Suppressor macrophage treated with lipopolysaccharide for 1 hour (primary cell): ENCODE results near the gene ADPGK.
"Not testable (repeated sequence)": the region's sequence is repeated elsewhere in the genome, so short reads cannot be mapped to it uniquely, and the experiment has no call there.

Source experiments
- DNase-seq, 3 donors: peaks; one replicate each; pipeline ENCODE4 v3.0.0-alpha.2; 2020 to 2022

Gene ADPGK

DNA sequence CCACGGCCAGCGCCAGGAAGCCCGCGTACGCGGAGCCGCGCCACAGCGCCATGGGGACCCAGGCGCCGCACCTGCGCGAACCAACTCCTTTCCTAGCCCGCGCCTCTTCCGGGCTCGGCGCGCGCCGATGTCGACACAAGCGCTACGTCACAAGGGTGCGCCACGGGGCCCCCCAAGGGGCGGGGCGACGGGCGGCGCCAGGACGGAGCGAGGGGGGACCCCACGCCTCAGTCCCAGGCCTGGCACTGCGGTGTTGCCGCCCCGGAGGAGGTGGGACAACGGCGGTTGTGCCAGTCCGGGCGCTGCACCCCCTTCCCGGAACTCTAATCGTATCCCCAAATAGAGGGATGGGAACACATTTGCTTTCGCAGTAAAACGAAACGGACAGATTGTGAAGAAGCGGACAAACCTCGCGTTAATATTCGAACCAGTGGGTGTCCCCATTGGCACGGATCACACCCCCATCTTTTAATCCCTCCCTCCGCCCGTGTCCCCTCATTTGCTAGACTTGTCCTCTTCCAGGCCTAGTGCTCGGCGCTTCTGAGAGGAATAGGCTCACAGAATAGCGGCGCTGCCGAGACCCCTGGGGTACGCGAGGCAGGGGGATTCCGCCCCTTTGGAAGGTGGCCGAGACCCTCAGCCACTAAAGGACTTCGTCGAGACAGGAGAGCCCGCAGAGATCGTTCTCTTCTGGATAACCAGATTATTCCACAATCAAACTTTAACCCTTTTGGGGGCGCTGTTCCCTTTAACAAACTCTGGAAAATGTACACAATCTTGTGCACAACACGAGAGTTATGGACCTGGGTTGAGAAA lies at the start of gene ADPGK:
TSS of gene ADPGK (minus strand) at position 119 of the 816 bp plus-strand sequence. CDS start at position 52, 67 bp downstream.
- peak; percentile 95 to 98 (median 96) for DNase-seq

DNA sequence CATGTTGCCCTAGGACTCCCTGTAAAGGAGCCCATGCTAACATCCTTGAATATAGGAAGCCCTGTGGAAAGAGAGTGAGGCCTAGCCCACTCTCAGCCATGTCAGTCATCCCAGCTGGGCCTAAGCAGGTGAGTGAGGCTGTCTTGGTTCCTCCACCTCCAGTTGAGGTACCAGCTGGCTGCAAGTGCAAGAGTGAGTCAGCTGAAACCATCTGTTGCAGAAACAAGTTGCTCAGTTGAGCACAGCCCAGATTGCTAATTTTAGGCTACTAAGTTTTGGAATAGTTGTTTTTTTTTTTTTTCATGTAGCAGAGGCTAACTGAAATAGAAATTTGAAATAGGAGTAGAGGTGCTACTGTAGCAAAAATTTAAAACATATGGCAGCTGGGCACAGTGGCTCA lies 43.7 kb upstream of the ADPGK start:
- no peak for DNase-seq

DNA sequence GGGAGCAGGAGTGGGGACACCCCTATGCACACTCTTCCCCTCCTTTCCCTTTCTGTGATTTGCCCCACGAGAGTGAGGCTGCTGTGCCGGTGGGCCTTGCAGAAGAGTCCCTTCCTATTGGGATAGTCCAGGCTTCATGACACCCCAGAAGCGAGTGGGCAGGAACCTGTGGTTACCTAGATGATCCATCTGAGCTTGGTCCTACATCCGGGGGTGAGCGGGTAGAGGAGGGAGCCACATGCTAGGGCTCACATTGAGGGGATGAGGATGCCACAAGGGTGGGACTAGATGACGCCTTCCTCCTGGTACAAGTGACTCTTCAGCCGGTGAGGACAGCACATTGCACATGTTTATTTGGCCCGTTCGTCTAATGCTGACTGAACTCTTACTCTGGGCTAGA lies 43.1 kb upstream of the ADPGK start:
- no peak for DNase-seq

DNA sequence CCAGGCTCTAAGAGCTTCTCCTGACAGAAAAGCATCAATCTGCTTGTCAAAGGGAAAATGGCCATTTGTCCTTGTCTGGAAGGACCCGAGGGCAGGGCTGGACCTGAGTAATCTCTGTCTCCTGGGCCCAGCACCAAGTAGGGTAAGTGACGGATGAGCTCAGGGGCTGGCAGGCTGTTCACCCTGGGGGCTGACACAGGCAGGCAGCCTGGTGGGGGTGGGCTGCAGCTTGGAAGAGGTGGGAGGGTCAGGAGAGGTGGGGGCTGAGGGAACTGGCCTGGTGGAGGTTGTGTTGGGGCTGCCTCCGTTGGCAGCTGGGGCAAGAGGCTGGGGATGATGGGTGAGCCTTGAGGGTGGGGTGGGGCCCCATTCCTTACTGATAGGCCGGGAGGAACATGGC lies 42.3 kb upstream of the ADPGK start:
- DNase-seq = no peak

DNA sequence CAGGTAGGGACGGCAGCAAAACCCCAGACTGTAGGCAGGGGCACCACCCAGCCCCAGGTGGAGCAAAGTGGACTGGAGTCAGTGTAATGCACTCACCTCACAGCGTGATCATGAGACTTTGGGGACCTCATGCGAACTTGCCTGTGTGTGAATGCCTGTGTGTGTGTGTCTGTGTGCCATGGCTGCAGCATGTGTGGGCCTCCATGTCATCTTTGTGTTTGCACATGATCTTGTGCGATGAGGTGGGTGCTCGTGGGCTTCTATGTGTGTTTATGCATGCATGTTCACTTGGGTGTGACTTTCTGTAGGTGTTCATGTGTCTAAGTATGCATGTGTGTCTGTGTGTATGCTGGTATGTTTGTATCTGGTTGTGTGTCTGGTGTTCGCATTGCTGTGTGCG lies 41.2 kb upstream of the ADPGK start:
- no peak for DNase-seq

DNA sequence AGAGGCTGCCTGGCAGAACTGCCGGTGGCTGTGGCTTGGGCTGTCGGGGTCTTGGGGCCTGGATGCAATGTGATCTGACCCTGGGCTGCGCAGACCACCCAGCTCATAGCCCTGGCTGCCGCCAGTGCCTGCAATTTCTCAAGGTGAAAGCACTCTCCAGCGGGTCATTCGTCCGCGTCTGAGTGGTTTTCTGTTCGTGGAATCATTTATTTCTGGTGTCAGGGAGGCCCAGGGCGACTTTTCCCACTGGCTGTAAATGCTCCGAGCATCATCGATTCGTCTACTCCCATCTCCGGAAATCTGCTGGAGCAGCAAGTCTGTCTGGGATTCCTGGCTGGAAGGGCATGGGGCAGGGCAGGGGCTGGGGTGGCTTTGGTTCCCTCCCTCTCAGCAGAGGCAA lies 40.6 kb upstream of the ADPGK start:
- DNase-seq = no peak

DNA sequence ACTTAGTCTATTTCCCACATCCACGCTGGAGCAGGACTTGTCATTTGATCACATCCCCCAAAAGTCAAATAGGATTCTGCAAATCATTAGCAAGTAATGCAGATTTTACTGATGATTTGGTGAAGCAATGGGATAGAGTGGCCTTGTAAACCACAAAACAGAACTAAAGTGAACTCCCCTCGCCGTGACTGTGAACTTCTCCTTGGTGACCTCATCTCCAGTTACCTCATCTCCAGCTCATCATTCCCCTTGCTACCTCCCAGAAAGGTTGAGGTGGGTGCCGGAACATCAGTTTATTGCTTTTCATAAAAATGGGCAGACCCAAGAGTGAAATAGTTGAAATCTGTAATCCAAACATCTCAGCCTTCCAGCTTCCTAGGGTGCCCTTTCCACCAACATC lies 36.7 kb upstream of the ADPGK start:
- DNase-seq = peak; percentile 43 to 54 (median 51)

DNA sequence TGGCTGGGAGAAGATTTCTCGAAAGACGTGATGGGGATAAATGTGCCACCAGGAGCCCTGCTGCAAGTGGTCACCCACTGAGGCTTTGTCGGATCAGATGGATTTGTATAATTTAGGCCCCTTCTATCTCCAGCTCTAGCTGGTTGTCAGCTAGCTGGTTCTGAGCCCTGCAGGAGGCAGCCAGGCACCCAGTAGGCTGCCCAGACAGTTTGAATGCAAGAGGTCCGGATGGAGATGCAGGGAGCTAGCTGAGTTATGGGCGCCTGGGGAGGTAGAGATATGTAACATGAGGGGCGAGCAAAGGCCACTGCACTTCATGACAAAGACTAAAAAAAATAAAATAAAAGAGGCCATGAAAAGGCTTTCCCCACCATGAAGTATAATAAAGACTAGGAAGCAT lies 35.1 kb upstream of the ADPGK start:
- DNase-seq = no peak

DNA sequence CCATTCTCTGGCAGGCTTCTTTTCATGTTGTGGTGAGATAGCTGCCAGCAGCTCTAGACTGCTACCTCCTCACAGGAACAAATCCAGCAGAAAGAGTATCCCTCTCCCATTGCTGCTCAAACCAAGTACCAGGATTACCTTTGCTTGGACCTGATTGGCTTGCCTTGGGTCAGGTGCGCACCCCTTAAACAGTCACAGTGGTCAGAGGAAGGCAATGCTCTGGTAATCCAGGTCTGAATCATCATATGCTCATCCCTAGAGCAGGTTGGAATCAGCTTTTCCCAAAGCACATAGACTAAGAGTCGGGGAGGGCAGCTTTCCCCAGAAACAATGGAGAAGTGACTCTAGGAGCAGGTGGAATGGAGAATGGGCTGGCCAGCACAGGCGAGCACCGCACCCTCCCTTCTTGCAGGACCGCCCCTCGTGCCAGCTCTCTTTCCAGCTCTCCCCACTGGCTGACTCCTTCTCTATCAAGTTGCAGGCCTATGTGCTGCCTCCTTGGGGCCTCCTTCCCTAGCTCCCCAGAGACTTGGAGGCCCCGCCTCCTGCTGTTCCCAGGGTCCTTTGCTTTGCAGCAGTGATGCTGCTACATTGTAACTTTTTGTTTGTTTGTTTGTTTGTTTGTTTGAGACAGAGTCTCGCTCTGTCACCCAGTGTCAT lies 29.9 kb upstream of the ADPGK start:
- no peak for DNase-seq

DNA sequence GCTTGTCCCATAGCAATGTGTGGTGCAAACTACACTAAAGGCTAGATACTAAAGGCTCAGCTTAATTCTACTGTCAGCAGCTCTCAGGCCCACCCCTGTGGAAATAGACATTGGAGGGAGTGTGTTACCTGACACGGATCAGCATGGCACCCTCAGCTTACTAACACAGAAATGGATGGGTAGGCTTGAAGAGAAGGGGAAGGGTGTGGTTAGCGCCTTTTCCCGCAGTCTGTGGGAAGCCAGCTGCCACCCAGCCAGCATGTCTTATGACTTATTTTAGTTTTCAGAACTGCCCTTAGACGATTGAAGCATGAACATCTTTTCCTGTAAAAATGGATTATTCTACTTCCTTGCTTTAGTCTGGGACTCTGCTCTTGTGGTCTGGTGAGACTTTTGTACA lies 25.8 kb upstream of the ADPGK start:
- DNase-seq = no peak

DNA sequence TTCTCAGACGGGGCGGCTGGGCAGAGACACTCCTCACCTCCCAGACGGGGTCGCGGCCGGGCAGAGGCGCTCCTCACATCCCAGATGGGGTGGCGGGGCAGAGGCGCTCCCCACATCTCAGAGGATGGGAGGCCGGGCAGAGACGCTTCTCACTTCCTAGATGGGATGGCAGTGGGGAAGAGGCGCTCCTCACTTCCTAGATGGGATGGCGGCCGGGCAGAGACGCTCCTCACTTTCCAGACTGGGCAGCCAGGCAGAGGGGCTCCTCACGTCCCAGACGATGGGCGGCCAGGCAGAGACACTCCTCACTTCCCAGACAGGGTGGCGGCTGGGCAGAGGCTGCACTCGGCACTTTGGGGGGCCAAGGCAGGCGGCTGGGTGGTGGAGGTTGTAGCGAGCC lies 23.8 kb upstream of the ADPGK start:
- not testable (repeated sequence) for DNase-seq

DNA sequence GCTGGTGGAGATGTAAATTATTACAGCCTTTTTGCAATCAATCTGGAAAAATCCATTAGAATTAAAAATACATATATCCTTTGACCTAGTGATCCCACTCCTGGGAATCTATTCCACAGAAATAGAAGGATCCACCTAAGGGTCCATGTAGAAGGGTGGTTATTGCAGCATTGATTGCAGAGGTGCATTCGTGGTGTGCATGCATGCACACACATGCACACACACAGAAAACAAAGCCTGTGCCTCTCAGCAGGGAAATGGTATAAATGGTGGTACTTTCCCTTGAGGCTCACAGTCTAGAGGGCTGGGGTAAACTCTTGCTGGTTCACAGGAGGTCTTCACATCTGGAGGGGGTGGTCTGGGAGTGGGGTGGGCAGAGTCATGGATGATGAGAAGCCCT lies 19.4 kb upstream of the ADPGK start:
- DNase-seq = no peak

DNA sequence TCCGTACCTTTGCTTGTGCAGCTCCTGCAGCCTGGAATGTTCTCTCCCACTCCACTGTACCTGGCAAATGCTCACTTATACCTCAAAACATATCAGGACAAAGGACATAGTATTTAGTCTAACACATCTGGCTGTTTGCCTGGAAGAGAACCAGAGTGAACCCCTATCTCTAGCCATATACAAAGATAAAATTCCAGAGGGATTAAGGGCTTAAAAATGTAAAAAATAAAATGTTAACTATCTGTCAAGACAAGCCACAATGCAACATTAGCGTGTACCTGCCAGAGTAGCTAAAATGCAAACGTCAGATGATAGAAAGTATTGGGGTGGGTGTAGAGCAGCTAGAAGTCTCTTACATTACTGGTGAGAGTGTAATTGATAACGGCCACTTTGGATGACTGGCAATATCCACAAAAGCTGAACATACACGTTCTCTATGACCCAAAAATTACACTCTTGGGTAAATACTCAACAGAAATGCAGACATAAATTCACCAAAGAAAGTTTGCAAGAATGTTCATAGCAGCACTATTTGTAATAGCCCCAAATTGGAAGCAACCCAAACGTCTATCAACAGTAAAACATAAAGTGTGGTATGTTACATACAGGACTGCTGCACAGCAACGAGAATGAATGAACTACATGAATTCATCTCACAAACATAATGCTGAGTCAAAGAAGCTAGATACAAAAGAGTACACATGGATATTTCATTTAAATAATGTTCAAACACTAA lies 18.2 kb upstream of the ADPGK start:
- DNase-seq = no peak

DNA sequence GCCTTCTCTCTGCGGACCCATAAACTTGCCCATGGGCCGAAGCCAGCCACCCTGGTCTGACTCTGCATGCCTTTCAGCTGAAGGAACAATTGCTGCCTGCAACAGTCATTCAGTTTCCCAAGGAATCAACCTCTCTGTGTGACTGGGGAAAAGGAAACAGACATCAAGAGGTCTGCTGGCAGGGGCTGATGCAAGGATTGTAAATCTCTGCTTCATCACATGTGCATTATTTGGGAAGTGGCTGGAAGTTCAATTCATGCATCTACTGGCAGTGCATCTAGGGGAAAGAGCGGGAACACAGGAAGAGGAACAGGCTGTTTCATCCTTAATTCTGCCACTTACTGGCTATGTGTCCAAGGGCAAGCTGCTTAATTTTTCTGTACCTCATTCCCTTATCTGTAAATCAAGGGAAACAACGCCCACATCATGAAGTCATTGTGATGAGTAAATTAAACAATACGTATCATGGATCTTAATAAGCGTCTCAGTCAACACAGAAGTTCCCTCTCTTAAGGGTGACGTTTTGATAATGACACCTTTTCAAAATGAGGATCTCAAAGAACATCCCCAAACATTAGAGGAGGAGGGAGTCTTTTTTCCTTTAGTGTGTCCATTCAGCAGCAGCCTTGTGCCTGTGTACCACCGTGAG lies 17.4 kb upstream of the ADPGK start:
- peak in 2 of 3 donors; percentile 22 to 64 for DNase-seq

DNA sequence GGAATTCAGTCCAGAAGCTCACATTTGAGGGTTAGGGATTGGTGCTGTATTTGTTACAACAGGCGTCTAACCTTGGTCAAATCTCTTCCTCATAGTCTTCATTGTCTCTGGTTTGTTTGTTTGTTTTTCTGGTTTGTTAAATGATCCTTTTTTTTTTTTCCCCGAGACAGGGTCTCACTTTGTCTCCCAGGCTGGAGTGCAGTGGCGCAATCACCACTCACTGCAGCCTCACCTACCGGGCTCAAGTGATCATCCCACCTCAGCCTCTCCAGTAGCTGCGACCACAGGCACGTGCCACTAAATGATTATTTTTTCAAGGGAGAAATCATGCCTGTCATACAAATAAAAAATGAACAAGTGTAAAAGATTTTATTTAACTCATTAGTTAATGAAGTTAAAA lies 14.3 kb upstream of the ADPGK start:
- no peak for DNase-seq

DNA sequence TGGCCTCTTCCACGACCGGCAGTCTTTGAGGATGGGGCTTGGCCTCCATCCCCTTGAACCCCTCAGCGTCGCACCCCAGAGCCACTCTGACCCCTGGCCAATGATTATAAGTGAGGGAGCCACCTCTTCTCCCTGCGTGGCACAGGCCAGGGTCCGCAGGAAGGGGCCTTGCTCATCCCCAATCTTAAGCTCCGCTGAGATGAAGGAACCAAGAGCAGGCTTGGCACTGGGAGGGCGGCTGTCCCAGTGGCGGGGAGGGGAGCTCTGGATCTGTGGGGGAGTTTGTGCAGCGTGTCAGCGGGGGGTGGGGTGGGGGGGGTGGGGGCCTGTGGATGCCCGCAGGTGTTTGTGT lies 13.8 kb upstream of the ADPGK start:
- DNase-seq = no peak

DNA sequence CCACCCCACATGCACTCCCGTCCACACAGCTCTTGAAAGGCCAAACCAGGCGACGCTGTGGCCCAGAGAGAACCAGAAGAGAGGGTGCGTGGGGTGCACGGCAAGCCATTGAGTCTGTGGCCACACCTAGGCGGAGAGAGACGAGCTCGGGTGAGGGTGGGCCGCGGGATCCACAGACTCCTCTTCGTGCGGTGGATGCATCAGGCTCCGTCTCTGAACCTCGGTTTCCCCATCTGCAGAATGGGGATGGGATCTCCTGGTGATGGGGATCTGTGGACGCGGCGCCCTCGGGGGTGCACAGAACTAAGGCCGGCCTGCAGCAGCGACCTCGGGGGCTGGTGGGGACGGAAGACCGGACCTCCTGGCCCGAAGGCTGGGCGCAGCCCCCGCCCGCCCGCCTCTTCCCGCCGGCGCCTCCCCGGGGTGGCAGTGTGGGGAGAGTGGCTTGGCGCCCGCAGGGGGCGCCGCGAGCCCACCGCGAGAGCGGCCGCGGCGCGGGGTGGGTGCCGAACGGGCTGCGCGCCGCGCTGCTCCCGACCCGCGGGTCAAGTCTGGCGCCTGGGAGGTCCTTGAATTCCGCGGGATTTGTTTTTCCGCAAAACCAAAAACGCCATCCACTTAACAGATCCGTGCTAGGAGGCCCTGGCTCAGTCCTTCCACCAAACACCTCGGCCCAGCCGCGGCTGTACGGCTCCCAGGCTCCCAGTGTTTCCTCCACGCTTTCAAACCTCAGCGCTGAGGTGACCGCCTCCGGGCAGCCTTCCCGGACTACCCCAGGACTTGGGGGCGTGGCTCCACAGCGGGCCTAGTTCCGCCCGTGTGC lies 13.2 kb upstream of the ADPGK start:
- DNase-seq = peak; percentile 45 to 82 (median 67)

DNA sequence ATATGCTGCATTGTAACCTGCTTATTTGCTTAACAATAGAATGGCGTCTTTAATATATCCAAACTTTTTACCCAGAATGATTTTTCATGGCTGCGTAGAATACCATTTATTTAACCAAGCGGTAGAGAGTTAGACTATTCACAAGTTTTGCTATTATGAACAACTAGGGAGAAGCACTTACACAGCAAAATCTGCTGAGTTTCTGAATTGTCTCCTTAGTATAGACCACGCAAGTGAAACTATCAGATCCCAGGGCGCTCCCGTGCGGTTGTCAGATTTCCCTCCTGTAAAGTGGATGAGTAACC lies 12.6 kb upstream of the ADPGK start:
- peak in 2 of 3 donors; percentile 55 to 63 for DNase-seq

DNA sequence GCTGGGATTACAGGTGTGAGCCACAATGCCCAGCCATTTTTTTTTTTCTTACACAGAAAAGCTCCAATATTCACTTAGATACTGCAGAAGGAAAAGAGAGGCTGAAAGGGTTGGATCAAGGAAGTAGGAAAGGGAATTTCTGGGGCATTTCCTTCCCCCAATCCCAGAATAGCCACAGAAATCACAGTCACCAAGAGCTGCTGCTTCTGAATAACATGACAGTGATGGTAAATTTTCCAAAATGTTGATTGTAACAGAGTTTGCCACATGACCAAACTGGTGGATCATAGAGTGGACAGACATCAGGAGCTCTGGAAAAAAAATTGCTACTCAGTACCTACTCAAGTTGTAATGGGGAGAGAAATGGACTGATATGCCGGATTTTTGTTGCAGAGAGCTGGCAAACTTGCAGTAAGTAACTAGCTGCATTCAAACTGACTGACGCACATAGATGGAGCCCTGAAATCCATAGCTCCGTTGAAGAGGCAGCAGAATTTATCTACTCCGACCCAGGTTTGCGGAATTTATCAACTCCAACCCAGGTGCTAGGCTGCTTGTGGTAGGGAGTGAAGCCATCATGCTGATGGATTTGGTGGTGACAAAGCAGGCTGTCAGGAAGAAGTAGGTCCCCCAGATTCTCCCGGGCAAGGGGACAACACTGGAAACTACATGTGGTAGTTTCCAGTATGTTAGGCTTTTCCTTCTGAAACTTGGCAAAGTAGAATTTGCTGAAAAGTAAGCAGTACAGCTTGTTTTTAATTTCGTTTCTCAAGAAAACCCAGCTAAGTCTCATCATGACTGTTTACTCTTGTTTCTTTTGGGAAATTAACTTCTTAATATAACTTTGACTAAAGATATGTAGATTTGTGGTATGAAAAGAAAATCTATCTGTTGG lies 10.5 kb upstream of the ADPGK start:
- peak in 2 of 3 donors; percentile 57 to 77 for DNase-seq

DNA sequence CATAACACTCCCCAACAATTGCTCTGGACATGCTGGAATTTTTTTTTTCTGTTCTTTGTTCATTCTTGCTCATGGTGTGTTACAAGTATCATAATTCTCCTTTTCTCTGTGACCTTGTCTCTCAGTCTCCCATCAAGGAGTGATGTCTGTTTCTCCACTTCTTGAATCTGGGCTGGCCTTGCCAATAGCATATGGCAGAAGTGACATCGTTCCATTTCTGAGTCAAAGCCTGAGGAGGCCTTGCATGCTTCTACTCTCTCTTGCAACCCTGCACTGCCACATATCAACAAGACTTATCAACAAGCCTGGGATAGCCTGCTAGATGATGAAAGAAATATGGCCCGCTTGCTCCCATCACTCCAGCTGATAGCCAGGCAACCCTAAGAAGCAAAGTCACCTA lies 8.9 kb upstream of the ADPGK start:
- DNase-seq = peak in 2 of 3 donors; percentile 41 to 68

DNA sequence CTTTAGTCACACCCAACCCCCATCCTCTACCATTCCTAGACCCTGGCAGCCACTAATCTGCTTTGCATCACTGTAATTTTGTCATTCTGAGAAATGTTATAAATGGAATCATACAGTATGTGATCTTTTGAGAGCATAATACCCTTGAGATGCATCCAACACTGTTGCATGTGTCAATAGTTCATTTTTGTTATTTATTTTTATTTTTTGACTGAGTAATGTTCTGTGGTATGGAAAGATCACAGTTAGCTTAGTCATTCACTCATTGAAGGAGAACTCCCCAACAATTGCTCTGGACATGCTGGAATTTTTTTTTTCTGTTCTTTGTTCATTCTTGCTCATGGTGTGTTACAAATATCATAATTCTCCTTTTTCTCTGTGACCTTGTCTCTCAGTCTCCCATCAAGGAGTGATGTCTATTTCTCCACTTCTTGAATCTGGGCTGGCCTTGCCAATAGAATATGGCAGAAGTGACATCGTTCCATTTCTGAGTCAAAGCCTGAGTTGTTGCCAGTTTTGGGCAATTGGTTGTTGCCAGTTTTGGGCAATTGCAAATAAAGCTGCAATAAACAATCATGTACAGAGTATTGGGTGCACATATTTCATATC lies 6.8 kb upstream of the ADPGK start:
- peak; percentile 67 to 92 (median 72) for DNase-seq
